ENCODE results near the gene YIF1A. TPM values are rescaled to one million over a fixed set of nuclear protein-coding genes. Genes with fewer than 3 reads are reported as not detected.

YIF1A gene
- total and polyA plus RNA-seq, 2 experiments from 2014 or later, result 132 to 265 TPM

- peak overlapping the region; percentile 53 for H3K4me2 ChIP-seq
- peaks cover 46% of the 10 kb centered on the region for H3K4me1 ChIP-seq (ENCODE audit: insufficient read depth)
- H3K79me2 ChIP-seq, result no peaks in the 10 kb centered on the region
- no peaks in the 10 kb centered on the region for H3K9me3 ChIP-seq (ENCODE audit: low read depth)
- H3K27ac ChIP-seq, result peak overlapping the region; percentile 94
- no peaks in the 10 kb centered on the region for H3K27me3 ChIP-seq
- TF ChIP-seq, protein P1, sequence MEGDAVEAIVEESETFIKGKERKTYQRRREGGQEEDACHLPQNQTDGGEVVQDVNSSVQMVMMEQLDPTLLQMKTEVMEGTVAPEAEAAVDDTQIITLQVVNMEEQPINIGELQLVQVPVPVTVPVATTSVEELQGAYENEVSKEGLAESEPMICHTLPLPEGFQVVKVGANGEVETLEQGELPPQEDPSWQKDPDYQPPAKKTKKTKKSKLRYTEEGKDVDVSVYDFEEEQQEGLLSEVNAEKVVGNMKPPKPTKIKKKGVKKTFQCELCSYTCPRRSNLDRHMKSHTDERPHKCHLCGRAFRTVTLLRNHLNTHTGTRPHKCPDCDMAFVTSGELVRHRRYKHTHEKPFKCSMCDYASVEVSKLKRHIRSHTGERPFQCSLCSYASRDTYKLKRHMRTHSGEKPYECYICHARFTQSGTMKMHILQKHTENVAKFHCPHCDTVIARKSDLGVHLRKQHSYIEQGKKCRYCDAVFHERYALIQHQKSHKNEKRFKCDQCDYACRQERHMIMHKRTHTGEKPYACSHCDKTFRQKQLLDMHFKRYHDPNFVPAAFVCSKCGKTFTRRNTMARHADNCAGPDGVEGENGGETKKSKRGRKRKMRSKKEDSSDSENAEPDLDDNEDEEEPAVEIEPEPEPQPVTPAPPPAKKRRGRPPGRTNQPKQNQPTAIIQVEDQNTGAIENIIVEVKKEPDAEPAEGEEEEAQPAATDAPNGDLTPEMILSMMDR (IDR thresholded peaks at IDR 0.05; ENCODE audit: poor library complexity), result no peak
- TF ChIP-seq EZH2phosphoT487 (IDR thresholded peaks at IDR 0.05; ENCODE audit: low read depth, severe bottlenecking, unreplicated experiment) (no peak), EZH2 (IDR thresholded peaks at IDR 0.05; ENCODE audit: borderline replicate concordance) (no peak)
- H3K36me3 ChIP-seq (replicated peaks; ENCODE audit: insufficient read depth, low read depth), result no peaks in the 10 kb centered on the region
- peak; percentile 56 for DNase-seq (ENCODE audit: low spot score)
- H3K4me3 ChIP-seq, result no peak overlapping the region
- 81% methylated on average over 10 of the region's 10 CpGs for WGBS (ENCODE audit: low lambda C conversion rate, missing lambda C conversion rate)
- no peaks in the 10 kb centered on the region for H3K9me2 ChIP-seq (replicated peaks; ENCODE audit: insufficient read depth)
- H2AFZ ChIP-seq, result no peak overlapping the region
- no peaks in the 10 kb centered on the region for H4K20me1 ChIP-seq (ENCODE audit: insufficient read depth, poor library complexity, severe bottlenecking)
These were observed 38.5 kb upstream of the YIF1A start for GRCh38 chr11:66327171-66328030.

DNA sequence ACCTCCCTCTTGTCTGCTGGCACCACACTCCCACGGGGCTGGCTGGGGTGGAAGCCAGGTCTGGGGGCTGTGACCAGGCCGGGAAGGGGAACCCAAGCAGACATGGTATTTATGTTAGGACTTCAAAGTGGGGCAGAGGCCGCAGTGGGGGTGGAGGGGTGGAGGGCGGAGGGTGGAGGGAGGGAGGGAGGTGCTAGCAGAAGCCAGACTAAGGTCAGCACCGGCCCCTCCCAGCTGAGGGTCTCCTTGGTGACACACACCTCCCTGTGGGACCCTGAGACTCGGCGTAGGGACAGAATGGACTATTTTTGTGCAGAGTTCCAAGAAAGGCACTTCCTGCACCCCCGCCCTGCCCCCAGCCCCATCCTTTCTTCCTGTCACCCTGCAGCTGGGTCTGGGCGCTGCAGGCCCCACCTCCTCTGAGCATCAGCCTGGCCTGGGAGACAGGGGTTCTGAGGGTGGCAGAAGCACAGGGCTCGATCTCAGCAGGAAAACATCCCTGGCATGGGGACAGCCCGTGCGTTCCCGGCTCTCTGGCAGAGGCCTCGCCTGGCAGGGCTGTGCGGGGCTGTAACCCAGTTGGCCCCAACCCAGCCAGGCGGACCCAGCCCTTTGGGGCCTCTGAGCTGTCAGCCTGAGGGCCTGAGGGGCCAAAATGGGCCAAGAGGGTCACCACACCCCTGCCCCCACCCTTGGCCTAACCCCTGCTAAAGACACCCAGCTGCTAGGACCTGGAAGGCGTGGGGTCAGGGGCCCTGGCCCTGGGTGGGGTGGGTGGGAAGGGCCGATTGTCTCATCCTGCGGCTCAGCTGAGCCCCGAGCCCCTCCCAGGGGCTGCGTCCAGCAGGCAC is 37.5 kb upstream of the YIF1A start:
- no peaks in the 10 kb centered on the region for H3K9me2 ChIP-seq (replicated peaks; ENCODE audit: insufficient read depth)
- TF ChIP-seq, protein P1 (IDR thresholded peaks at IDR 0.05; ENCODE audit: poor library complexity), result no peak
- TF ChIP-seq EZH2phosphoT487 (IDR thresholded peaks at IDR 0.05; ENCODE audit: low read depth, severe bottlenecking, unreplicated experiment), result no peak
- TF ChIP-seq EZH2 (IDR thresholded peaks at IDR 0.05; ENCODE audit: borderline replicate concordance), result no peak
- H3K9me3 ChIP-seq (ENCODE audit: low read depth), result no peaks in the 10 kb centered on the region
- H3K27me3 ChIP-seq, result no peaks in the 10 kb centered on the region
- no peak overlapping the region for H2AFZ ChIP-seq
- peaks cover 46% of the 10 kb centered on the region for H3K4me1 ChIP-seq (ENCODE audit: insufficient read depth)
- H3K4me3 ChIP-seq, result no peak overlapping the region
- DNase-seq (ENCODE audit: low spot score), result peak; percentile 56
- H3K4me2 ChIP-seq, result peak overlapping the region; percentile 53
- WGBS (ENCODE audit: low lambda C conversion rate, missing lambda C conversion rate), result 38% methylated on average over 14 of the region's 21 CpGs
- no peaks in the 10 kb centered on the region for H4K20me1 ChIP-seq (ENCODE audit: insufficient read depth, poor library complexity, severe bottlenecking)
- peak overlapping the region; percentile 94 for H3K27ac ChIP-seq
- H3K79me2 ChIP-seq, result no peaks in the 10 kb centered on the region
- no peaks in the 10 kb centered on the region for H3K36me3 ChIP-seq (replicated peaks; ENCODE audit: insufficient read depth, low read depth)

DNA sequence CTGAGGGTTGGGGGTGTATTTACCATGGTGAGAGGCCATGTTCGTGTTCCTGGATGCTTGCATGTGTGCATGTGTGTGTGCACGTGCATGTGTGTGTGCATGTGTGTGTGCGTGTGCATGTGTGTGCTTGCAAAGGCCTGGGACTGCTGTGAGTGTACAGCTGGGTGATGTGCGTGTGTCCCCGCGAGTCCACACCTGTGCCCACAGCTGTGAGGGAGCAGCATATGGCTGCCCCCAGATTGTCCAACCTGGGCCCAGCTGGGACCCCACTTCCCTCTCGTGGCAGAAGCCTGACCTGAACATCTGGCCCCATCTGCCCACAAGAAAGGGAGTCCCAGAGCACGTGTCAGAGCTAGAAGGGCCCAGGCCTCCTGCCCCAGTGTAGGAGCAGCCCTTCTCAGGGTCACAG is 36.3 kb upstream of the YIF1A start:
- Histone ChIP-seq H3K4me2 (no peak overlapping the region), H3K27ac (peak overlapping the region; percentile 94), H3K4me3 (no peak overlapping the region), H3K36me3 (replicated peaks; ENCODE audit: insufficient read depth, low read depth) (no peaks in the 10 kb centered on the region), H3K4me1 (ENCODE audit: insufficient read depth) (peaks cover 46% of the 10 kb centered on the region), H2AFZ (no peak overlapping the region), H3K9me3 (ENCODE audit: low read depth) (no peaks in the 10 kb centered on the region), H4K20me1 (ENCODE audit: insufficient read depth, poor library complexity, severe bottlenecking) (no peaks in the 10 kb centered on the region), H3K27me3 (no peaks in the 10 kb centered on the region), H3K79me2 (no peaks in the 10 kb centered on the region), H3K9me2 (replicated peaks; ENCODE audit: insufficient read depth) (no peaks in the 10 kb centered on the region)
- no peak for DNase-seq (ENCODE audit: low spot score)
- 85% methylated on average over 8 of the region's 8 CpGs for WGBS (ENCODE audit: low lambda C conversion rate, missing lambda C conversion rate)
- no peak for TF ChIP-seq EZH2phosphoT487 (IDR thresholded peaks at IDR 0.05; ENCODE audit: low read depth, severe bottlenecking, unreplicated experiment)
- no peak for TF ChIP-seq EZH2 (IDR thresholded peaks at IDR 0.05; ENCODE audit: borderline replicate concordance)
- TF ChIP-seq, protein P1 (IDR thresholded peaks at IDR 0.05; ENCODE audit: poor library complexity), result no peak

Data from hepatocyte (in vitro differentiated cells).